K562 treated with DMSO at 1 percent for 4 hours (cell line): ENCODE data around the gene NHLH2. TPM values are rescaled to one million over a fixed set of nuclear protein-coding genes. Genes with fewer than 3 reads are reported as not detected.

Source experiments
- total RNA-seq: library from RNA; unstranded; fragments of 300-600 nt; gene quantifications from 2 replicates; pipeline ENCODE4 v1.2.3, GENCODE V29; 2022; ENCODE audit not compliant: insufficient read depth

Gene NHLH2
- total RNA-seq = not detected in 2 replicates

DNA sequence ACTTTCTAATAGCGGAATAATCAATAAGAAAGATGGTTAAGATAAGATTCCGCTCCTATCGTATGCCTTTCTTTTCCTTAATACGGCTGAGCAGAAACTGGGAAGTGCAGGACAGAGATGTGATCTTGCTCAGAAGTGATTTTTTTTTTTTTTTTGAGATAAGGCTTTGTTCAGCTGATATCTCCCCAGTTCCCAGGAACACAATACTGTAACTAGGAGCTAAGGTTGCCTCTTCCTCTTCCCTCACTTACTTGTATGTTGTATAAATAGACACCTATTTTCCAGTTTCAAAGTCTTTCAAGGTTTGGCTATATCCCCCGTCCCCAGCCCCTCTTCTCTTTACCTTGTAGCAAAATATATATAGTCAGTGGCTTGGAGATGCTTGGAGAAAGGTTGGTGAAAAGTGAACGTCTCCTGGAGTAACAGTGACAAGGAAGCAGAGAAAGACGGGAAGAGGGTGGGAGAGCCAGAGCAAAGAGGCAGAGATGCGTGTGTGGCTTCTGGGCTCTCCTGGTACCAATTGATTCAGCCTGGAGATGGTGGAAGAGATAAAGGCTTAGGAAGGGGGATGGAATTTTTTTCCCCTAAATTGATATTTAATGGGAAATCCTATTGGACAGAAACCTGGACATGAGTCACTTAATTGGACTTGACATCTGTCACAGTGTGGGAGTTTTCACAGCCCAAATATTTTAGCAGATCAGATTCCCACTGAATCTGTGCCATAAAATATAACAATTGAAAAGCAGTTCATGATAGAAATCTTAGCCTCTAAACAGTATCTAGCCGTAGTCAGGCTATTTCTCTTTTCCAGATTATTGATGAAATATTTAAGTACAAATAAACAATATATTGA is at the start of gene NHLH2:
Gene NHLH2 (minus strand): TSS at position 522 of the 856 bp plus-strand sequence. CDS start 2,754 bp downstream, outside the sequence.

Other genes with a start within 250 kb of the NHLH2 start
- gene VANGL1, start 199.2 kb downstream of the NHLH2 start, total RNA-seq = 5.6 and 6.4 TPM in 2 replicates
- not detected in 2 replicates for gene CASQ2, start 72.4 kb downstream of the NHLH2 start, total RNA-seq
- 0.27 and 0.97 TPM in 2 replicates for gene SLC22A15, start 135.4 kb upstream of the NHLH2 start, total RNA-seq